IPS-18a (cell line): ENCODE measurements around the gene CLEC2B.

Source experiments
- H3K27ac ChIP-seq: one replicate; pipeline ENCODE4 v1.5.1; 2013; ENCODE audit warnings: low read length
- H3K27me3 ChIP-seq: one replicate; pipeline ENCODE4 v1.6.1; 2013; ENCODE audit warnings: mild to moderate bottlenecking, low read length; ENCODE audit not compliant: control insufficient read depth, insufficient read depth
- H3K36me3 ChIP-seq: one replicate; pipeline ENCODE4 v1.6.1; 2013; ENCODE audit warnings: low read depth, low read length; ENCODE audit not compliant: control insufficient read depth
- H3K4me1 ChIP-seq: one replicate; pipeline ENCODE4 v1.6.1; 2013; ENCODE audit warnings: low read depth, low read length; ENCODE audit not compliant: control insufficient read depth
- H3K4me3 ChIP-seq: one replicate; pipeline ENCODE4 v1.5.1; 2013; ENCODE audit warnings: low read length
- H3K9ac ChIP-seq: one replicate; pipeline ENCODE4 v1.6.1; 2013; ENCODE audit warnings: mild to moderate bottlenecking, low read length, moderate library complexity
- H3K9me3 ChIP-seq: one replicate; pipeline ENCODE4 v1.6.1; 2013; ENCODE audit warnings: low read depth, low read length; ENCODE audit not compliant: control insufficient read depth

CLEC2B gene

DNA sequence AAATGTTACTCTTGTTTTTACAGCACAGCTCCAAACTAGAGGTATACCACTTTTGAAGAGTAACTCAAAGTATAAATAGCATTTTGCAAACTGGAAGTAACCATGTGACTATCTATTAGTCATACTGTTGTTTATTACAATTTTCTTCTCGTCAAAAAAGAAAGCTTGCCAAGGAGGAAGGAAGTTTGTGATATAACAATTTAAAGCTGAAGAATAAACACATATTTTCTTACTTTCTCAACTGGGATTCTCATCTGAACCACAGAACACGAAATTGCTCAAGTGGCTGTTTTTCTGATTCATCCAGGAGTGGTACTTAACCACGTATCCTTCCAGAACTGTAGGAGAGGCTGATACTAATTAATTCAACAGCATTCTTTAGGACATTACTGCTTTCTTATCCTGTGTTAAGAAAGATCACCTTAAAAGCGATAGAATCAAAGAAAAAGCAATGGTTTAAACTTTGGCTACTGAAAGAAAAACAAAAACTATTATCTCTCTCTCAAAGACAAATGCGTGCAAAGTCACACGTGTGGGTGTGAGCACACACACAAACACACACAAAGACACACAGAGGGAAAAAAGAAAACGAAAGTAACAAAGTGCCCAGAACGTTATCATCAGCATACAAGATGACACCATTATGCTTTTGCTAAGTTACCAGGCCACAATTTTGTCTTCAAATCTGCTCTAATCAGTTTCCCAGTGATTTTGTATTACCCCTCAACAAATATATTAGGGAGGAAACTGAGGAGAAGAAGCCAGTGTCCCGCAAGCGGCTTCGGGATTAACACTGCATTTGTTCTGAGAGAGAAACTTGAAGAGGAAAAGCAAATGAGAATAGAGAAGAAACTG lies at the start of gene CLEC2B:
Gene CLEC2B (minus strand): TSS at position 48 of the 855 bp plus-strand sequence.
- Histone ChIP-seq H3K4me1 (peaks cover 17% of the 10 kb centered on the region), H3K9ac (no peak within 1 kb of the TSS), H3K9me3 (no peaks in the 10 kb centered on the region), H3K27ac (no peak within 1 kb of the TSS), H3K27me3 (no peaks in the 10 kb centered on the region), H3K4me3 (no peak within 1 kb of the TSS), H3K36me3 (no peaks in the 10 kb centered on the region)

DNA sequence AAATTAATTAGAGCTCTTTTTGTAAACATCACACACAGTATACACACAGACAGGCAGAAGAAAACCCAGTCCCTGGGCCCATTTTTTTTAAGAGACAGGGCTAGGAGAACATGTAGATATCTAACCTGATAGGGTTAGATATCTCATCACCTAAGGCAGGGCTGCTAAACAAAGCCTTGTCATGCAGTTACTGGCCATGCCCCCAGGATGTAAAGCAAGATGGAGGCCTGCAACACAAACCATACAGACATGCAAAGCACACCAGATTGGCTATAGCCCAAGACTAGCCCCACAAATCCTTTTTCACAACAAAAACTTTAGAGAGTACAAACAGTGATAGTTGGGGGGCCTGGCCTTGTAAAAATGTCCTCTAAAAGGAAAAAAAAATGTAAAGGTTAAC lies 42.6 kb upstream of the CLEC2B start:
- H3K9me3 ChIP-seq: peaks cover 19% of the 10 kb centered on the region
- H3K9ac ChIP-seq: no peak overlapping the region
- no peak overlapping the region for H3K4me3 ChIP-seq
- H3K27me3 ChIP-seq: no peaks in the 10 kb centered on the region
- H3K36me3 ChIP-seq: no peaks in the 10 kb centered on the region
- no peaks in the 10 kb centered on the region for H3K4me1 ChIP-seq
- no peak overlapping the region for H3K27ac ChIP-seq

DNA sequence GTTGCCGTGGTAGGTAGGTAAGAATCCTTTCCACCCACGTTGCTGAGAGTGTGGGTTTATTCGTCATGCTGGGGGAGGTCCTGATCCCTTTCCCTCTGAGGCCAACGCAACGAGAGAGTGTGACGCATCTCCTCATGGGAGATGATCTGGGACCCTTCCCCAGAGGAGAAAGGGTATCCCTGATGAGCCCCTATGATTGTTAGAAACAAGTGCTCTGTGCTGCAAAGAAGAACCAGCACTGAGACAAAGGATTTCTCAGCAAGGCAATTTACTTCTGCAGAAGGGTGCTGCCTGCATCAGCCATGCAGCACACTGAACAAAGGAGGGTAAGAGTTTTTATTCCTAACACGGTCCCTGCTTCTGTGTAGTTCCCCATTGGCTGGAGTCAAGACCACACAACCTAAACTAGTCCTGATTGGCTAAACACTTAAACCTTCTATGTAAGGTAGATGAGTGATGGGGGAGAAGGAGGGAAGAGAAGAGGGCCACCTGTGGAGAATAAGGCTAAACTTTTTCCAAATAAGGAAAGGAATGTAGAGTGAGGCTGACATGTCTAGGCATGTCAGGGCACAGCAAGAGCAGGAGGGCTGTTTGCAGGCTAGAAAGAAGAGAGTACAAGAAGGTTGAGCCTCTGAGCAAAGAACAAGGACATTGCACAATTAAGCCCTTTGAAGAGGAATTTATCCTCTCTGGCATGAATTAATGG lies 41.7 kb upstream of the CLEC2B start:
- Histone ChIP-seq H3K27me3 (no peaks in the 10 kb centered on the region), H3K27ac (no peak overlapping the region), H3K4me1 (no peaks in the 10 kb centered on the region), H3K36me3 (no peaks in the 10 kb centered on the region), H3K4me3 (no peak overlapping the region), H3K9ac (no peak overlapping the region), H3K9me3 (peaks cover 19% of the 10 kb centered on the region)

DNA sequence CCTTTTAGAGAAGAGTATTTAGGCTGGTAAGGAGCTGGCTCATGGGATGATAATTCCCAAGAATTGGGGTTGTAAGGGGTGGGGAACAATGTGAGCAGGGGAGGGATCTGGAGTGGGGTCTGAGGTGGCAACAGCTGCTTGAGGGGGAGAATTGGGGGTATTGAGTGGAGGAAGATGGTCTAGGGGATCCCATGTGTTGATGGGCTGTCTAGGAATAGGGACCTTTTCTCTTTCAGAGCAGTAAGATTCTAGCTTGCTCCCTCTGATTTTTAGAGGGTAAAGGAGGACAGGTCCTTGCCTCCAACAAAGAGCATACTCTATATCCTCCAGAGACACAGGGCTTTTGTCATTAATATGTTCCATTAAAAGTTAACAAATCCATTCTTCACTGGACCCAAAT lies 40.6 kb upstream of the CLEC2B start:
- H3K9me3 ChIP-seq: peaks cover 19% of the 10 kb centered on the region
- H3K4me3 ChIP-seq: no peak overlapping the region
- H3K9ac ChIP-seq: no peak overlapping the region

DNA sequence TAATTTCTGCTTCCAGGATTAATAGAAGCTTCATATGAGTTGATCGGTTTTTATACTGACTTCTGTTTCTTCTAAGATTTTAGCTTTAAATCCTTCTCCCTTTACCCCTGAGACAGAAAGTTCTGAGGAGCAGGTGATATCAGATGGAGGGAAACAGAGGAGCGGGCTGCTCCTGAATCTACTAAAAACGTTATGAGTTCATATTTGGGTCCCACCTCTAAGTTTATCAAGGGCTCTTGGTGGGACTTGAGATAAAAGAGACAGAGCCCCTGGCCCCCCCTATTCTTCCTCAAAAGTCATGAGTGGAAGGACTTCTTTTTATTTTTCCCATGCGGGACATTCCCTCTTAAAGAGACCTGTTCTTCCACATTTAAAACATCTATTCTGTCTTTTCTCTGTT lies 39.2 kb upstream of the CLEC2B start:
- no peaks in the 10 kb centered on the region for H3K27me3 ChIP-seq
- H3K27ac ChIP-seq: no peak overlapping the region
- H3K4me1 ChIP-seq: no peaks in the 10 kb centered on the region
- H3K4me3 ChIP-seq: no peak overlapping the region
- H3K9me3 ChIP-seq: peaks cover 19% of the 10 kb centered on the region
- H3K36me3 ChIP-seq: no peaks in the 10 kb centered on the region
- H3K9ac ChIP-seq: no peak overlapping the region

More for the DNA sequence above, 40.6 kb upstream of the CLEC2B start:
- no peaks in the 10 kb centered on the region for H3K4me1 ChIP-seq
- no peaks in the 10 kb centered on the region for H3K27me3 ChIP-seq
- H3K36me3 ChIP-seq: no peaks in the 10 kb centered on the region
- H3K27ac ChIP-seq: no peak overlapping the region

DNA sequence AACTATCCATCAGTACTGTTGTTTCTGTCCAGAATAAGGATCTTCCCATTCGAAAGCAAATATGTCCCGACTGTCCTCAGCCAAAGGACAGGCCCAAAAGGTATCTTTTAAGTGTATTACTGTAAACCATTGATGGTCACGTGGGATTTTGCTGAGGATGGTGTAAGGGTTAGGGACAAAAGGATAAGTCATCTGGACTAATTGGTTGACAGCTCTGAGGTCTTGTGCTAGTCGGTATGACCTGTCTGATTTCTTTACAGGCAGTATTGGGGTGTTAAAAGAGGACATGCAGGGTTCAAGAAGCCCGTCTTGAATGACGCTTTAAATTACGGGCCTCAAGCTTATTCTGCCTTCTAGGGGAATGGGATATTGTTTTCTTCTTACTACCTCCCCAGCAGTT lies 38.6 kb upstream of the CLEC2B start:
- Histone ChIP-seq H3K9me3 (peaks cover 21% of the 10 kb centered on the region), H3K27ac (no peak overlapping the region), H3K27me3 (no peaks in the 10 kb centered on the region), H3K36me3 (no peaks in the 10 kb centered on the region), H3K9ac (no peak overlapping the region), H3K4me3 (no peak overlapping the region), H3K4me1 (no peaks in the 10 kb centered on the region)

DNA sequence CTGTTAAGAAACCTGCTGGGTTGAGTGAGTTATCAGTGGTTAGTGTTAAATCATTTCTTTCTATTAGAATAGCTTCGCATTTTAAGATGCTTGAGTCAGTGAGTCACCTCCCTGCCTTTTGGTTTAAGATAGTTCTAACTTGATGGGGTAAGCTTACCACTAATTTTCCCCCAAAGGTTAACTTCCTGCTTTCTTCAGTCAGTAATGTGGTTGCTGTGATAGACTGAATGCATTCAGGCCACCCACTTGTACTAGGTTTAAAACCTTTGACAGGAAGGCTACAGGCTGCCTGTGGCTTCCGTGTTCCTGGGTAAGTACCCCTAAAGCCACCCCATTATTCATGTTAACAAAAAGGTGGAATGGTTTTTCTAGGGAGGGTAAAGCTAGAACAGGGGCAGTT lies 37.7 kb upstream of the CLEC2B start:
- Histone ChIP-seq H3K27ac (no peak overlapping the region), H3K36me3 (no peaks in the 10 kb centered on the region), H3K27me3 (no peaks in the 10 kb centered on the region), H3K9ac (no peak overlapping the region), H3K9me3 (peaks cover 23% of the 10 kb centered on the region), H3K4me3 (no peak overlapping the region), H3K4me1 (no peaks in the 10 kb centered on the region)

DNA sequence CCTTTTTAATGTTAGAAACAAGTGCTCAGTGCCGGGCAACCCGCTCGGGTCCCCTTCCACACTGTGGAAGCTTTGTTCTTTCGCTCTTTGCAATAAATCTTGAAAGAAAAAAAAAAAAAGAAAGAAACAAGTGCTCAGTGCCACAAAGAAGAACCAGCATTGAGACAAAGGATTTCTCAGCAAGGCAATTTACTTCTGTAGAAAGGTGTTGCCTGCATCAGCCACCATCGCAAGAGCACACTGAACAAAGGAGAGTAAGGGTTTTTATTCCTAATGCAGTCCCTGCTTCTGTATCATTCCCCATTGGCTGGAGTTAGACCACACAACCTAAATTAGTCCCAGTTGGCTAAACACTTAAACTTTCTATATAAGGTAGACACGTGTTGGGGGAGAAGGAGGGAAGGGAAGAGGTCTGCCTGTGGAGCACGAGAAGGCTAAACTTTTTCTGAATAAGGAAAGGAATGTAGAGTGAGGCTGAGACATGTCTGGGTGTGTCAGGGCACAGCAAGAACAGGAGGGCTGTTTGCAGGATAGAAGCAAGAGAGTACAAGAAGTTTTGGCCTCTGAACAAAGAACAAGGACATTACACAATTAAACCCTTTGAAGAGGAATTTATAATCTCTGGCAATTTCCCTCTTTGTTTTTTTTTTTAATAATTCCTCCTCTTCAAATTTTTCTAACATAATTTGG lies 33.5 kb upstream of the CLEC2B start:
- H3K4me1 ChIP-seq: no peaks in the 10 kb centered on the region
- H3K36me3 ChIP-seq: no peaks in the 10 kb centered on the region
- H3K27ac ChIP-seq: no peak overlapping the region
- H3K4me3 ChIP-seq: no peak overlapping the region
- no peak overlapping the region for H3K9ac ChIP-seq
- peaks cover 5% of the 10 kb centered on the region for H3K9me3 ChIP-seq
- no peaks in the 10 kb centered on the region for H3K27me3 ChIP-seq

DNA sequence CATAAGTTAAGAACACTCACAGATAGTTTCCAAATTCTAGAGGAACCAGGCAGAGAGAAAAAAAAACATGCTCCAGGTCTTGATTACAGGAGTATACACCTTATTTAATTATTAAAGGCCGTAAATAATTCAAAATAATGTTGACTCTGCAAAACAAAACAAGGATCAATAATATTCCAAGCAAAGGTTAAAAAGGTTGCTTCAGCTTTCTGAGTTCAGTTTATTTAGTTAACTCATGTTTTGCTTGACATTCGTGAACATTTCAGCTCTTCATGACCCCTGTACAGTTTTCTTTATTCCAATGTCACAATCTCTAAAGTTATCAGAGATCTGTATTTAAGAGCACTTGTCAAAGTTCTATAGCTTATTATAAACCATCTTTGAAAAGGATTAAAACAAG lies 31.8 kb upstream of the CLEC2B start:
- Histone ChIP-seq H3K27me3 (no peaks in the 10 kb centered on the region), H3K4me3 (no peak overlapping the region), H3K27ac (no peak overlapping the region), H3K9me3 (peaks cover 5% of the 10 kb centered on the region), H3K4me1 (no peaks in the 10 kb centered on the region), H3K9ac (no peak overlapping the region), H3K36me3 (no peaks in the 10 kb centered on the region)

DNA sequence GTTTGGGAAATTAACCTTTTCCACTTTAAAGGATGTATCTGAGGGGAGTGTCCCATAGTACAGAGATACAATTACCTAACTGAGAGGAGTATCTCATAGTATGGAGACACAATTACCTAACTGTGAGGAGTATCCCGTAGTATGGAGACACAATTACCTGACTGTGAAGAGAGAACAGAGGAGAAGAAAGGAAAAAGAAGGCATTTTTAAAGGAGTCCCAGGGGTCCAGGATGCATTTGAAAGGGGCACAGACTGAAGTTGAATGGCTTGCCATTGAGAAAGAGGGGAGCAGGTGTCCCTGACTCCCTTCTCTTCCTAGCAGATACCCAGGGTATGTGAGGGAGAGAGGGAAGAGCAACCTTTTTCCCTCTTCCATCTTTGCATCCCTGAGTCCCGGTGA lies 30.1 kb upstream of the CLEC2B start:
- Histone ChIP-seq H3K36me3 (no peaks in the 10 kb centered on the region), H3K4me3 (no peak overlapping the region), H3K27me3 (no peaks in the 10 kb centered on the region), H3K4me1 (no peaks in the 10 kb centered on the region), H3K9me3 (peaks cover 5% of the 10 kb centered on the region), H3K27ac (no peak overlapping the region), H3K9ac (no peak overlapping the region)

DNA sequence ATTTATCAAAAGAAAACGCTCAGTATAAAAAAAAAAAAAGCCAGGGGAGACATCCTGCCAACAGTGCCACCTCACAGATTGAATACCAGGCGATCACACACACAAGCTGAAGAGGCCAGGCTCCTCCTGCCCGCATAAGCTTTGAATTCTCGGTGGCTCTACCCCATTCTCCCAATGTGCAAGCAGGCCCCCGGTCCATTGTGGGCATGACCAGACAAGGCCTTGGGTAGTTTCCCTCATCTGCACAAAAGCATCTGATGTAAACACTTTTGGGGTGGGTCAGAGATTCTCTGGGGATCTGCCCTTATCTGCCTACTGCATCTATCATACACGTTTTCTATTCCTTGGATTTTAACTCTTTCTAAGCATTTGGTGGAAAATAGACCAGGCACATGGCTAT lies 28.4 kb upstream of the CLEC2B start:
- H3K9me3 ChIP-seq: peaks cover under 1% of the 10 kb centered on the region
- H3K9ac ChIP-seq: no peak overlapping the region
- no peak overlapping the region for H3K27ac ChIP-seq
- no peaks in the 10 kb centered on the region for H3K36me3 ChIP-seq
- no peaks in the 10 kb centered on the region for H3K27me3 ChIP-seq
- no peaks in the 10 kb centered on the region for H3K4me1 ChIP-seq
- no peak overlapping the region for H3K4me3 ChIP-seq
